H1 (cell line): Measurements from ENCODE around the gene KDM4E. TPM values are rescaled to one million over a fixed set of nuclear protein-coding genes. Genes with fewer than 3 reads are reported as not detected.
"Not testable (repeated sequence)": the region's sequence is repeated elsewhere in the genome, so short reads cannot be mapped to it uniquely, and the experiment has no call there.

Experiments
- CTCF ChIA-PET: fragments of 300-600 bp; sonication (Branson Sonifier 250); formaldehyde crosslinking; loops from one replicate; lab custom pipeline; 2021; ENCODE audit not compliant: partially characterized antibody; lab: Charles Lee
- POLR2A ChIA-PET: fragments of 300-600 bp; sonication (Branson Sonifier 250); formaldehyde crosslinking; loops from one replicate; lab custom pipeline; 2021; ENCODE audit warnings: inconsistent platforms; ENCODE audit not compliant: partially characterized antibody; lab: Charles Lee
- DNase-seq, 2 experiments: peaks; one replicate each; pipeline versions ENCODE4 v3.0.0 to v3.0.0-alpha.2; 2010 to 2022; ENCODE audit warnings: low spot score in 2 of 2, low read depth in 1 of 2, mixed read lengths in 1 of 2
- FAIRE-seq: peaks from 2 replicates; lab custom pipeline; 2011; peaks lifted over from hg19 to GRCh38; lab: Jason Lieb, UNC
- H2AFZ ChIP-seq: 2 replicates; pipeline ENCODE4 v1.8.1; 2012; ENCODE audit warnings: low read length, inconsistent platforms
- H2AK5ac ChIP-seq: 2 replicates; pipeline ENCODE4 v1.6.1; 2013; ENCODE audit warnings: low read depth, low read length
- H2BK120ac ChIP-seq: replicated peaks from 2 replicates; pipeline ENCODE3; 2013; ENCODE audit warnings: low read depth, low read length, inconsistent platforms
- H2BK12ac ChIP-seq: 2 replicates; pipeline ENCODE4 v1.6.1; 2013; ENCODE audit warnings: low read depth, low read length
- H2BK15ac ChIP-seq: 2 replicates; pipeline ENCODE4 v1.6.1; 2013; ENCODE audit warnings: low read length
- H2BK20ac ChIP-seq: 2 replicates; pipeline ENCODE4 v1.6.1; 2013; ENCODE audit warnings: low read length
- H2BK5ac ChIP-seq: 2 replicates; pipeline ENCODE4 v1.6.1; 2013; ENCODE audit warnings: low read depth, low read length
- H3K14ac ChIP-seq: 2 replicates; pipeline ENCODE4 v1.6.1; 2013; ENCODE audit warnings: inconsistent platforms; ENCODE audit not compliant: insufficient read length
- H3K18ac ChIP-seq: 2 replicates; pipeline ENCODE4 v1.6.1; 2013; ENCODE audit warnings: low read length; ENCODE audit errors: extremely low read depth
- H3K23ac ChIP-seq: 2 replicates; pipeline ENCODE4 v1.6.1; 2013; ENCODE audit warnings: inconsistent platforms; ENCODE audit not compliant: insufficient read length
- H3K23me2 ChIP-seq: 2 replicates; pipeline ENCODE4 v1.6.1; 2013; ENCODE audit warnings: low read depth, low read length
- H3K27ac ChIP-seq: 2 replicates; pipeline ENCODE4 v1.6.1; 2011; ENCODE audit warnings: low read depth, low read length, inconsistent platforms
- H3K27me3 ChIP-seq, 4 experiments: replicated peaks in 1 of 4; 1 replicate in 1 of 4; 2 replicates in 3 of 4; pipeline versions ENCODE4 v1.6.1 to v1.8.1; 2011 to 2013; ENCODE audit warnings: low read length in 3 of 4, mild to moderate bottlenecking in 3 of 4, inconsistent platforms in 2 of 4, mixed read lengths in 2 of 4, moderate library complexity in 1 of 4; ENCODE audit not compliant: control insufficient read depth in 3 of 4, insufficient read depth in 3 of 4; ENCODE audit errors: extremely low read depth in 1 of 4
- H3K36me3 ChIP-seq, 4 experiments: 2 replicates each; pipeline versions ENCODE4 v1.6.1 to v1.8.1; 2011 to 2013; ENCODE audit warnings: mild to moderate bottlenecking in 4 of 4, low read length in 3 of 4, moderate library complexity in 2 of 4, control low read depth in 1 of 4, inconsistent platforms in 1 of 4; ENCODE audit not compliant: insufficient read depth in 4 of 4, control insufficient read depth in 2 of 4
- H3K4ac ChIP-seq: replicated peaks from 2 replicates; pipeline ENCODE3; 2013; ENCODE audit warnings: low read length, low read depth, mixed read lengths, inconsistent platforms; ENCODE audit not compliant: insufficient read length
- H3K4me1 ChIP-seq, 4 experiments: replicated peaks in 1 of 4; 1 replicate in 1 of 4; 2 replicates in 3 of 4; pipeline versions ENCODE4 v1.6.1 to v1.8.1; 2011 to 2013; ENCODE audit warnings: low read length in 3 of 4, inconsistent platforms in 2 of 4, mixed read lengths in 1 of 4; ENCODE audit not compliant: insufficient read depth in 4 of 4, control insufficient read depth in 3 of 4
- H3K4me2 ChIP-seq, 2 experiments: 2 replicates each; pipeline versions ENCODE4 v1.6.1 to v1.8.1; 2011 to 2013; ENCODE audit warnings: low read depth in 2 of 2, low read length in 2 of 2, control low read depth in 1 of 2, inconsistent platforms in 1 of 2, mild to moderate bottlenecking in 1 of 2; ENCODE audit not compliant: insufficient read depth in 1 of 2
- H3K4me3 ChIP-seq, 4 experiments: fragments of 200-600, 300-600 bp in 1 of 4; sonication (generic), shearing (Covaris generic), sonication (Bioruptor Twin) in 1 of 4; 2 replicates each; pipeline versions ENCODE4 v1.5.1 to v1.8.1; 2011 to 2016; ENCODE audit warnings: low read length in 4 of 4, low read depth in 3 of 4, control low read depth in 2 of 4, inconsistent platforms in 2 of 4, mild to moderate bottlenecking in 2 of 4, mixed read lengths in 1 of 4, moderate library complexity in 1 of 4; ENCODE audit not compliant: insufficient read depth in 2 of 4; ENCODE audit errors: extremely low read depth in 1 of 4
- H3K56ac ChIP-seq: replicated peaks from 2 replicates; pipeline ENCODE3; 2013; ENCODE audit warnings: low read depth, mild to moderate bottlenecking, mixed read lengths, low read length, inconsistent platforms; ENCODE audit not compliant: insufficient read length
- H3K79me1 ChIP-seq: 2 replicates; pipeline ENCODE4 v1.6.1; 2013; ENCODE audit warnings: low read depth, low read length, control low read depth
- H3K79me2 ChIP-seq, 2 experiments: 2 replicates each; pipeline versions ENCODE4 v1.6.1 to v1.8.1; 2012 to 2013; ENCODE audit warnings: low read length in 2 of 2, mild to moderate bottlenecking in 2 of 2, inconsistent platforms in 1 of 2; ENCODE audit not compliant: insufficient read depth in 2 of 2, control insufficient read depth in 1 of 2
- H3K9ac ChIP-seq, 4 experiments: replicated peaks in 1 of 4; 1 replicate in 1 of 4; 2 replicates in 3 of 4; pipeline versions ENCODE4 v1.6.1 to v1.8.1; 2011 to 2013; ENCODE audit warnings: low read depth in 3 of 4, low read length in 3 of 4, control low read depth in 2 of 4, mild to moderate bottlenecking in 2 of 4, moderate library complexity in 2 of 4, inconsistent platforms in 1 of 4; ENCODE audit errors: extremely low read depth in 1 of 4
- H3K9me3 ChIP-seq, 2 experiments: 2 replicates each; pipeline versions ENCODE4 v1.6.1 to v1.8.1; 2012 to 2013; ENCODE audit warnings: mild to moderate bottlenecking in 2 of 2, moderate library complexity in 2 of 2, control low read depth in 1 of 2, inconsistent platforms in 1 of 2, low read depth in 1 of 2, low read length in 1 of 2, mixed read lengths in 1 of 2; ENCODE audit not compliant: insufficient read depth in 2 of 2
- H4K20me1 ChIP-seq, 2 experiments: replicated peaks in 1 of 2; 2 replicates each; pipeline versions ENCODE3 to v1.8.1; 2011 to 2013; ENCODE audit warnings: inconsistent platforms in 2 of 2, low read length in 2 of 2, mild to moderate bottlenecking in 1 of 2; ENCODE audit not compliant: insufficient read depth in 2 of 2, control insufficient read depth in 1 of 2
- H4K5ac ChIP-seq: 2 replicates; pipeline ENCODE4 v1.6.1; 2013; ENCODE audit warnings: low read length, low read depth, mixed read lengths, inconsistent platforms; ENCODE audit not compliant: insufficient read length
- H4K8ac ChIP-seq: 2 replicates; pipeline ENCODE4 v1.8.0; 2013; ENCODE audit warnings: mild to moderate bottlenecking, moderate library complexity, low read length, inconsistent platforms; ENCODE audit not compliant: insufficient read depth; ENCODE audit errors: extremely low read depth
- H4K91ac ChIP-seq: replicated peaks from 2 replicates; pipeline ENCODE3; 2013; ENCODE audit warnings: low read length, mixed read lengths, inconsistent platforms; ENCODE audit not compliant: insufficient read length
- WGBS, 2 experiments: shearing (Covaris generic) in 1 of 2; methylation state at CpG; one replicate each; pipeline versions ENCODE4 v1.1.6 to v1.1.7; 2013 to 2015; ENCODE audit warnings: low lambda C conversion rate in 2 of 2, mixed read lengths in 2 of 2, inconsistent platforms in 1 of 2, low coverage in 1 of 2, missing lambda C conversion rate in 1 of 2; ENCODE audit not compliant: insufficient replicate concordance in 2 of 2, insufficient coverage in 1 of 2, insufficient read length in 1 of 2; ENCODE audit errors: extremely low coverage in 1 of 2, missing lambda C conversion rate in 1 of 2; 5-methylcytosine and 5-hydroxymethylcytosine counted together
- polyA plus RNA-seq, 7 experiments: library from polyadenylated mRNA; depleted of rRNA in 3 of 7; stranded (reverse) in 5 of 7; unstranded in 2 of 7; fragments of >200 nt in 5 of 7; fragments of 200-250 nt in 2 of 7; gene quantifications; 1 replicate in 5 of 7; 2 replicates in 1 of 7; 4 replicates in 1 of 7; pipeline versions ENCODE4 v1.2.1 to v1.2.3, GENCODE V29; 2011 to 2013; ENCODE audit warnings: missing spikeins in 2 of 7, mixed read lengths in 2 of 7
- total RNA-seq: library from RNA; stranded (reverse); fragmentation: NEBNext Ultra II Directional; extraction: Animal tissue kit (Norgen Biotek cat#: 25700); gene quantifications from 2 replicates; pipeline ENCODE4 v1.2.1, GENCODE V29; 2021

The KDM4E gene
- total and polyA plus RNA-seq, 2 of the 8 experiments (the other 6 are each of a cell fraction or from before 2014, with no cell fraction given), result not detected

- not testable (repeated sequence) for H2BK120ac ChIP-seq, H3K9me3 ChIP-seq, FAIRE-seq, H3K79me2 ChIP-seq, H2BK5ac ChIP-seq, H2AFZ ChIP-seq, H3K4me2 ChIP-seq, H2BK20ac ChIP-seq, H3K79me1 ChIP-seq, H3K14ac ChIP-seq, H3K18ac ChIP-seq, H3K4ac ChIP-seq, H4K5ac ChIP-seq, H4K91ac ChIP-seq, H2BK12ac ChIP-seq, H3K36me3 ChIP-seq, H3K4me3 ChIP-seq, H3K27ac ChIP-seq, H3K27me3 ChIP-seq, H3K23me2 ChIP-seq, H2BK15ac ChIP-seq, H4K8ac ChIP-seq, H3K4me1 ChIP-seq, DNase-seq, H3K56ac ChIP-seq, H3K23ac ChIP-seq, H2AK5ac ChIP-seq, H3K9ac ChIP-seq, H4K20me1 ChIP-seq
- ChIA-PET POLR2A (interaction anchor here (0.5 kb wide), 1 partner anchor 64 kb away, joined by 3 read pairs; no protein-coding TSS in a partner anchor), CTCF (interaction anchor here (0.7 kb wide), 1 partner anchor 11 kb away, joined by 4 read pairs; the partner anchor contains the start of gene KDM4F)
- WGBS, 2 experiments, result 98% methylated on average over 43 of the region's 71 CpGs; no CpG with 5 or more reads in 1 of the 2 experiments
Measured at GRCh38 chr11:95037356-95038035, 12.4 kb downstream of the KDM4E start.
